Astrocyte (in vitro differentiated cells and primary cell): ENCODE measurements around the gene TOB1.

Experiments used
- EZH2 ChIP-seq: IDR thresholded peaks from 2 replicates; pipeline ENCODE4 v1.6.1; 2012; ENCODE audit warnings: mild to moderate bottlenecking, low read length, inconsistent platforms; ENCODE audit not compliant: insufficient read depth
- TF ChIP-seq, protein P1 (sequence below): IDR thresholded peaks from 2 replicates; pipeline ENCODE4 v1.5.1; 2011; ENCODE audit warnings: low read depth, mild to moderate bottlenecking, inconsistent platforms, low read length, moderate library complexity; ENCODE audit not compliant: insufficient read depth

DNA sequence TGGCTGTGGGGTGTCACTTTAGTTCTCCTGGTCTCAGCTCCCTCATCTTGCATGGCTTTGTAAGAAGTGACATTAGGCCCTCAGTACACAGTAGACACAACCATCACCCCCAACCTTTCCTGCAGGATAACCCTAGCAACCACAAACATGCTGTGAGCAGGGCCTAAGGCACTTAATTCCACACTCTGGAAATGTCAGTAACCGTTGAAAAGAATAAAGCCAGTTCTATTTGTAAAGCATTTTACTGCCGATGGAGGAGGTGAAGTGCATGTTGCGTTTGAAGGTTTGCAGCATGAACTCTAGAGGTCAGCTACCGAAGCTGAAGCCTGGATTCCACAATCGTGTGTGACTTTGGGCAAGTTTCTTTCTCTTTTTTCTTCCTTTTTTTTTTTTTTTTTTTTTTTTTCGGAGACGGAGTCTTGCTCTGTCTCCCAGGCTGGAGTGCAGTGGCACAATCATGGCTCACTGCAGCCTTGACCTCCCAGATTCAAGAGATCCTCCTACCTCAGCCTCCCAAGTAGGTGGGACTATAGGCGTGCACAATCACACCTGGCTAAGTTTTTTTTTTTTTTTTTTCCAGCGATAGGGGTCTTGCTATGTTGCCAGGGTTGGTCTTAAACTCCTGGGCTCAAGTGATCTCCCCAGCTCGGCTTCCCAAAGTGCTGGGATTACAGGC lies 26.1 kb upstream of the TOB1 start:
- TF ChIP-seq, protein P1, sequence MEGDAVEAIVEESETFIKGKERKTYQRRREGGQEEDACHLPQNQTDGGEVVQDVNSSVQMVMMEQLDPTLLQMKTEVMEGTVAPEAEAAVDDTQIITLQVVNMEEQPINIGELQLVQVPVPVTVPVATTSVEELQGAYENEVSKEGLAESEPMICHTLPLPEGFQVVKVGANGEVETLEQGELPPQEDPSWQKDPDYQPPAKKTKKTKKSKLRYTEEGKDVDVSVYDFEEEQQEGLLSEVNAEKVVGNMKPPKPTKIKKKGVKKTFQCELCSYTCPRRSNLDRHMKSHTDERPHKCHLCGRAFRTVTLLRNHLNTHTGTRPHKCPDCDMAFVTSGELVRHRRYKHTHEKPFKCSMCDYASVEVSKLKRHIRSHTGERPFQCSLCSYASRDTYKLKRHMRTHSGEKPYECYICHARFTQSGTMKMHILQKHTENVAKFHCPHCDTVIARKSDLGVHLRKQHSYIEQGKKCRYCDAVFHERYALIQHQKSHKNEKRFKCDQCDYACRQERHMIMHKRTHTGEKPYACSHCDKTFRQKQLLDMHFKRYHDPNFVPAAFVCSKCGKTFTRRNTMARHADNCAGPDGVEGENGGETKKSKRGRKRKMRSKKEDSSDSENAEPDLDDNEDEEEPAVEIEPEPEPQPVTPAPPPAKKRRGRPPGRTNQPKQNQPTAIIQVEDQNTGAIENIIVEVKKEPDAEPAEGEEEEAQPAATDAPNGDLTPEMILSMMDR, result no peak
- TF ChIP-seq EZH2, result no peak
